Measurements from ENCODE around the gene ABLIM3. TPM values are rescaled to one million over a fixed set of nuclear protein-coding genes. Genes with fewer than 3 reads are reported as not detected.

Gene ABLIM3
- total and polyA plus RNA-seq, 10 of the 15 experiments (the other 5 are each of a cell fraction or from before 2014, with no cell fraction given): 0.03 TPM; not detected in 9

DNA sequence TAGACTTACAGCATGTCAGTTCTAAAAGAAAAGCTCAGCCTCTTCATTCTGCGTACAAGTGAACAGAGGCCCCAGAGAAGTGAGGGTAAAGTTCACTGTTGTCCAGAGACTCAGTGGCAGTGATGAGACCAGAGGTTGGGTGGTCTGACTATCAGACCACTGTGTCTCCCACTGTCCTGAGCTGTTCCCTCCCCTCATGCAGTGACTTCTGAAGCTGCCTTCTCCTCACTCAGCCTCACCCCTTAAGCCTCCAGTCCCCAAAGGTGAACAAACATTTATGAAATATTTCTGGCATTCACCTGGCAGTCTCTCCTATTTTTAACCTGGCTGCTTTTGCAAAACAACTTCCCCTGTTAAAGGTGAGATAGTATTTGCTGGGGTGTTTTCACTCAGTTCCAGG, 54.7 kb downstream of the ABLIM3 start (continued):
- TF ChIP-seq, protein P1, sequence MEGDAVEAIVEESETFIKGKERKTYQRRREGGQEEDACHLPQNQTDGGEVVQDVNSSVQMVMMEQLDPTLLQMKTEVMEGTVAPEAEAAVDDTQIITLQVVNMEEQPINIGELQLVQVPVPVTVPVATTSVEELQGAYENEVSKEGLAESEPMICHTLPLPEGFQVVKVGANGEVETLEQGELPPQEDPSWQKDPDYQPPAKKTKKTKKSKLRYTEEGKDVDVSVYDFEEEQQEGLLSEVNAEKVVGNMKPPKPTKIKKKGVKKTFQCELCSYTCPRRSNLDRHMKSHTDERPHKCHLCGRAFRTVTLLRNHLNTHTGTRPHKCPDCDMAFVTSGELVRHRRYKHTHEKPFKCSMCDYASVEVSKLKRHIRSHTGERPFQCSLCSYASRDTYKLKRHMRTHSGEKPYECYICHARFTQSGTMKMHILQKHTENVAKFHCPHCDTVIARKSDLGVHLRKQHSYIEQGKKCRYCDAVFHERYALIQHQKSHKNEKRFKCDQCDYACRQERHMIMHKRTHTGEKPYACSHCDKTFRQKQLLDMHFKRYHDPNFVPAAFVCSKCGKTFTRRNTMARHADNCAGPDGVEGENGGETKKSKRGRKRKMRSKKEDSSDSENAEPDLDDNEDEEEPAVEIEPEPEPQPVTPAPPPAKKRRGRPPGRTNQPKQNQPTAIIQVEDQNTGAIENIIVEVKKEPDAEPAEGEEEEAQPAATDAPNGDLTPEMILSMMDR (IDR thresholded peaks at IDR 0.05 in 2 of 3, conservative IDR thresholded peaks at IDR 0.05 in 1 of 3; ENCODE audit: control insufficient read depth in 2 of 3, extremely low read depth in 1 of 3, insufficient read depth in 1 of 3, low read depth in 3 of 3, low read length in 3 of 3): no peak
- TF ChIP-seq SMAD5 (IDR thresholded peaks at IDR 0.05; ENCODE audit: low read depth): no peak
- no peak for TF ChIP-seq JUNB (IDR thresholded peaks at IDR 0.05)
- no peak for TF ChIP-seq POLR2AphosphoS2 (IDR thresholded peaks at IDR 0.05; ENCODE audit: low read depth, low read length)
- no peak for TF ChIP-seq NRF1 (conservative IDR thresholded peaks at IDR 0.05; ENCODE audit: low read depth, low read length)
- TF ChIP-seq EP300 (IDR thresholded peaks at IDR 0.05; ENCODE audit: borderline replicate concordance in 1 of 2, control insufficient read depth in 1 of 2, low read depth in 2 of 2, low read length in 2 of 2): no peak

DNA sequence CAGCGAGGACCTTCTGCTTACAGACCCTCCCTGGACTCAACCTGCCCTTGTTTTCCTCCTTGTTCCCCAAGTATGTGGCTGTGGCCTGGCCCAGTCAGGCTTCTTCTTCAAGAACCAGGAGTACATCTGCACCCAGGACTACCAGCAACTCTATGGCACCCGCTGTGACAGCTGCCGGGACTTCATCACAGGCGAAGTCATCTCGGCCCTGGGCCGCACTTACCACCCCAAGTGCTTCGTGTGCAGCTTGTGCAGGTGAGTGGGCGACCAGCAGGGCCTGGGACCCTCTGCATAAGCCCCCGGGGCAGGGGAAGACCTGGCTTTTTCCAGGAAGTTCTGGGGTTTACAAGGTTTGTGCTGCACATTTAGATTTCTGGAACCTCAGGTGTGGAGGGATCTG, 56.9 kb downstream of the ABLIM3 start:
- RAD21 ChIA-PET (ENCODE audit: unreplicated experiment): no interaction called here
- FAIRE-seq: no peak

More for the DNA sequence above, 56.9 kb downstream of the ABLIM3 start:
- TF ChIP-seq, protein P2, sequence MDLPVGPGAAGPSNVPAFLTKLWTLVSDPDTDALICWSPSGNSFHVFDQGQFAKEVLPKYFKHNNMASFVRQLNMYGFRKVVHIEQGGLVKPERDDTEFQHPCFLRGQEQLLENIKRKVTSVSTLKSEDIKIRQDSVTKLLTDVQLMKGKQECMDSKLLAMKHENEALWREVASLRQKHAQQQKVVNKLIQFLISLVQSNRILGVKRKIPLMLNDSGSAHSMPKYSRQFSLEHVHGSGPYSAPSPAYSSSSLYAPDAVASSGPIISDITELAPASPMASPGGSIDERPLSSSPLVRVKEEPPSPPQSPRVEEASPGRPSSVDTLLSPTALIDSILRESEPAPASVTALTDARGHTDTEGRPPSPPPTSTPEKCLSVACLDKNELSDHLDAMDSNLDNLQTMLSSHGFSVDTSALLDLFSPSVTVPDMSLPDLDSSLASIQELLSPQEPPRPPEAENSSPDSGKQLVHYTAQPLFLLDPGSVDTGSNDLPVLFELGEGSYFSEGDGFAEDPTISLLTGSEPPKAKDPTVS (IDR thresholded peaks at IDR 0.05; ENCODE audit: low read depth, low read length): no peak
- TF ChIP-seq EZH2 (IDR thresholded peaks at IDR 0.05; ENCODE audit: borderline replicate concordance, control insufficient read depth, low read depth, low read length) (no peak), KDM1A (IDR thresholded peaks at IDR 0.05; ENCODE audit: borderline replicate concordance) (no peak)
- TF ChIP-seq, protein P3, sequence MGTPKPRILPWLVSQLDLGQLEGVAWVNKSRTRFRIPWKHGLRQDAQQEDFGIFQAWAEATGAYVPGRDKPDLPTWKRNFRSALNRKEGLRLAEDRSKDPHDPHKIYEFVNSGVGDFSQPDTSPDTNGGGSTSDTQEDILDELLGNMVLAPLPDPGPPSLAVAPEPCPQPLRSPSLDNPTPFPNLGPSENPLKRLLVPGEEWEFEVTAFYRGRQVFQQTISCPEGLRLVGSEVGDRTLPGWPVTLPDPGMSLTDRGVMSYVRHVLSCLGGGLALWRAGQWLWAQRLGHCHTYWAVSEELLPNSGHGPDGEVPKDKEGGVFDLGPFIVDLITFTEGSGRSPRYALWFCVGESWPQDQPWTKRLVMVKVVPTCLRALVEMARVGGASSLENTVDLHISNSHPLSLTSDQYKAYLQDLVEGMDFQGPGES (IDR thresholded peaks at IDR 0.05): no peak
- CTCF ChIA-PET: no interaction called here
- H3K79me2 ChIP-seq (ENCODE audit: control insufficient read depth, insufficient read depth, low read length): no peaks in the 10 kb centered on the region
- BruUV-seq (replicated peaks): no TSS peak
- POLR2A ChIA-PET: no interaction called here
- no peaks in the 10 kb centered on the region for H3K4me1 ChIP-seq (ENCODE audit: control insufficient read depth, insufficient read depth, low read length)
- WGBS (ENCODE audit: insufficient coverage, insufficient replicate concordance, low lambda C conversion rate, missing lambda C conversion rate): 30% methylated on average over 9 of the region's 9 CpGs
- ATAC-seq (no peak), DNase-seq (ENCODE audit: low read depth, low spot score) (no peak)
- H3K4me3 ChIP-seq: no peak overlapping the region
- in situ Hi-C loops (cut with MboI): no loop called here
- no peak overlapping the region for H3K27ac ChIP-seq (ENCODE audit: control insufficient read depth, insufficient read depth)
- H3K27me3 ChIP-seq (replicated peaks in 1 of 2; ENCODE audit: control insufficient read depth in 2 of 2, insufficient read depth in 2 of 2, low read length in 1 of 2): no peaks in the 10 kb centered on the region; a peak in 3 of 4 replicates
- H4K20me1 ChIP-seq (ENCODE audit: control insufficient read depth, insufficient read depth): no peaks in the 10 kb centered on the region
- no peak overlapping the region for H3K9ac ChIP-seq (ENCODE audit: control insufficient read depth, insufficient read depth, low read length)
- intact Hi-C loops (cut with micrococcal nuclease; ENCODE audit: unreplicated experiment): no loop called here
- H3K4me2 ChIP-seq (ENCODE audit: control insufficient read depth, insufficient read depth): no peak overlapping the region
- SMC1A ChIA-PET (ENCODE audit: uncharacterized antibody, unreplicated experiment): no interaction called here
- no peaks in the 10 kb centered on the region for H3K9me3 ChIP-seq (replicated peaks; ENCODE audit: control insufficient read depth, insufficient read depth, low read length)
- H3K36me3 ChIP-seq (ENCODE audit: control insufficient read depth in 2 of 2, insufficient read depth in 2 of 2, low read length in 1 of 2): no peaks in the 10 kb centered on the region
- H2AFZ ChIP-seq (ENCODE audit: control insufficient read depth, low read depth, low read length): no peak overlapping the region
